ENCODE data around the gene C14orf180. TPM values are rescaled to one million over a fixed set of nuclear protein-coding genes. Genes with fewer than 3 reads are reported as not detected.

Gene C14orf180
- polyA plus RNA-seq, 3 donors, result not detected

DNA sequence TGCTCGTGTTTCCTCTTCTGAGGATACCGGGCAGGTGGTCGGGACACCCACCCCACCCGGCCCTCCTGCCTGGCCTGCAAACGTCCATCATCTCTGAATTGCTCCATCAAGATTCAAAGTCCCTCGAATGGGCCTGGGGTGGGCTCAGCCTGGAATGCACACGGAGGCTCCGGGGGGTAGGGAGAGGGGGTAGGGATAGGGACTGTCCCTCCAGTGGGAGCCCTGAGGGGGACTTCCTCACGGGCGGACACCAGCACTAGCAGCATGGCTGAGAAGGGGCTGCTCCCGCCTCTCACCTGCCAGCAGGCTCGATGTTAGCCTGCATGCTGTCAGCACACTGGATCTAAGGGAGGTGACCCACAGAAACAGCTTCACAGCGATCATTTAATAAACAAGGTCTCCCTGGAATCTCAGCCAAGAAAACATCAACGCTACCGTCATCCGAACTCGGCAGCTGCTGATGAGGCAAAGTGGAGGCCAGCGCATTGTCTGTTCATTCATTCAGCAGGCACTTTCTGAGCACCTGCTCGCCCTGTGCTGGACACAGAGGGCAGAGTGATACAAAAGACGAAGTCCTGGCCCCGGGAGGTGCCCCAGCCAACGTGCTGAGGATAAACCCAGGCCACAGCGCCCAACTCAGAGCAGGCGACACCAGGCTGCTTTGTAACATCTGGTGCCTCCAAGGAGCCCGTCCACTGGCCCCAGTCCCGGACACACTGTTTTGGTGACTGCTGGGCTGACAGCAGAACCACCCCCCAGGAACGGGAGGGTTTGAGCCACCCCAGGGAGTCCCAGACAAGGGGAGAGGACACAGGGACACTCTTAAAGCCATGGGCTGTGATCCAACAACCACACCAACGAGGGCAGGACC is 18.7 kb downstream of the C14orf180 start:
- TF ChIP-seq, protein P1, sequence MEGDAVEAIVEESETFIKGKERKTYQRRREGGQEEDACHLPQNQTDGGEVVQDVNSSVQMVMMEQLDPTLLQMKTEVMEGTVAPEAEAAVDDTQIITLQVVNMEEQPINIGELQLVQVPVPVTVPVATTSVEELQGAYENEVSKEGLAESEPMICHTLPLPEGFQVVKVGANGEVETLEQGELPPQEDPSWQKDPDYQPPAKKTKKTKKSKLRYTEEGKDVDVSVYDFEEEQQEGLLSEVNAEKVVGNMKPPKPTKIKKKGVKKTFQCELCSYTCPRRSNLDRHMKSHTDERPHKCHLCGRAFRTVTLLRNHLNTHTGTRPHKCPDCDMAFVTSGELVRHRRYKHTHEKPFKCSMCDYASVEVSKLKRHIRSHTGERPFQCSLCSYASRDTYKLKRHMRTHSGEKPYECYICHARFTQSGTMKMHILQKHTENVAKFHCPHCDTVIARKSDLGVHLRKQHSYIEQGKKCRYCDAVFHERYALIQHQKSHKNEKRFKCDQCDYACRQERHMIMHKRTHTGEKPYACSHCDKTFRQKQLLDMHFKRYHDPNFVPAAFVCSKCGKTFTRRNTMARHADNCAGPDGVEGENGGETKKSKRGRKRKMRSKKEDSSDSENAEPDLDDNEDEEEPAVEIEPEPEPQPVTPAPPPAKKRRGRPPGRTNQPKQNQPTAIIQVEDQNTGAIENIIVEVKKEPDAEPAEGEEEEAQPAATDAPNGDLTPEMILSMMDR (IDR thresholded peaks at IDR 0.05), result no peak
- 87% methylated on average over 22 of the region's 28 CpGs for WGBS (ENCODE audit: insufficient coverage)
- H3K4me3 ChIP-seq (replicated peaks in 1 of 3; ENCODE audit: low read depth in 2 of 3, low read length in 3 of 3), result no peak overlapping the region
- H3K9ac ChIP-seq (ENCODE audit: insufficient read depth, low read length, poor library complexity, severe bottlenecking), result no peak overlapping the region
- H3K4me3 Mint-ChIP-seq, result no peak overlapping the region
- no peaks in the 10 kb centered on the region for H3K9me3 ChIP-seq (replicated peaks in 1 of 2; ENCODE audit: control insufficient read depth in 1 of 2, insufficient read depth in 1 of 2, low read length in 2 of 2)
- H3K27ac ChIP-seq (ENCODE audit: low read depth in 1 of 2, low read length in 2 of 2), result no peak overlapping the region
- H2AFZ ChIP-seq (ENCODE audit: insufficient read depth, low read depth, low read length, poor library complexity, severe bottlenecking), result no peak overlapping the region
- no peaks in the 10 kb centered on the region for H4K20me1 ChIP-seq (ENCODE audit: insufficient read depth, low read length)
- no peaks in the 10 kb centered on the region for H3K9me3 Mint-ChIP-seq
- H3K36me3 Mint-ChIP-seq, result no peaks in the 10 kb centered on the region
- no peak overlapping the region for H3K27ac Mint-ChIP-seq
- intact Hi-C loops (cut with micrococcal nuclease), result no loop called here
- DNase-seq, result no peak
- peaks cover 7 to 12% (median 10%) of the 10 kb centered on the region in 3 donors for H3K27me3 Mint-ChIP-seq (ENCODE audit: low read depth in 3 of 3)
- H3K4me2 ChIP-seq (replicated peaks; ENCODE audit: extremely low read depth, low read length, poor library complexity, severe bottlenecking), result no peak overlapping the region
- no peaks in the 10 kb centered on the region for H3K27me3 ChIP-seq (ENCODE audit: control insufficient read depth in 2 of 2, insufficient read depth in 2 of 2, low read length in 2 of 2)
- no peaks in the 10 kb centered on the region for H3K4me1 ChIP-seq (ENCODE audit: control insufficient read depth in 1 of 2, insufficient read depth in 2 of 2, low read length in 2 of 2)
- H3K79me2 ChIP-seq (ENCODE audit: insufficient read depth, low read length), result no peaks in the 10 kb centered on the region
- H3K4me1 Mint-ChIP-seq, result no peaks in the 10 kb centered on the region
- no peaks in the 10 kb centered on the region for H3K36me3 ChIP-seq (replicated peaks in 1 of 2; ENCODE audit: control insufficient read depth in 1 of 2, insufficient read depth in 2 of 2, low read length in 2 of 2)

DNA sequence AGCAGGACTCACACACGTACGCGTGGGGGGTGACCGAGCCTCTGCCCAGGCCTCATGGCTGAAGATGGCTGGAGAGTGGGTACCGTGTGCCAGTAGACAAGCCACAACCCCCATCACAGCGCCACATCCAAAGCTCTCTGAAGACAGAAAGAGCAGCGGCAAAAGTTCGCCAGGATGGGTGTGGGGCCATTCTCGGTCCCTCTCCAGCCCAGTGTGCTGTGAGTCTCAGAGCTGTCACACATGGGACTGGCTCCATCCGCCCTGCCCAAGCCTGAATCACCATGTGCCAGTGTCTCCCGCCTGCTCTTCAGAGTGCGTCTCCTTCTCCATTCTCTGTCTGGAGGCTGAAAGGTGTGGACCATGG is 19.3 kb downstream of the C14orf180 start:
- Histone ChIP-seq H3K4me2 (replicated peaks; ENCODE audit: extremely low read depth, low read length, poor library complexity, severe bottlenecking) (no peak overlapping the region), H2AFZ (ENCODE audit: insufficient read depth, low read depth, low read length, poor library complexity, severe bottlenecking) (no peak overlapping the region), H3K36me3 (replicated peaks in 1 of 2; ENCODE audit: control insufficient read depth in 1 of 2, insufficient read depth in 2 of 2, low read length in 2 of 2) (no peaks in the 10 kb centered on the region), H3K4me1 (ENCODE audit: control insufficient read depth in 1 of 2, insufficient read depth in 2 of 2, low read length in 2 of 2) (no peaks in the 10 kb centered on the region), H3K79me2 (ENCODE audit: insufficient read depth, low read length) (no peaks in the 10 kb centered on the region), H3K27me3 (ENCODE audit: control insufficient read depth in 2 of 2, insufficient read depth in 2 of 2, low read length in 2 of 2) (peaks cover 0 to 4% of the 10 kb centered on the region in 2 donors), H3K9ac (ENCODE audit: insufficient read depth, low read length, poor library complexity, severe bottlenecking) (no peak overlapping the region), H3K9me3 (replicated peaks in 1 of 2; ENCODE audit: control insufficient read depth in 1 of 2, insufficient read depth in 1 of 2, low read length in 2 of 2) (no peaks in the 10 kb centered on the region), H3K4me3 (replicated peaks in 1 of 3; ENCODE audit: low read depth in 2 of 3, low read length in 3 of 3) (no peak overlapping the region), H3K27ac (ENCODE audit: low read depth in 1 of 2, low read length in 2 of 2) (no peak overlapping the region), H4K20me1 (ENCODE audit: insufficient read depth, low read length) (no peaks in the 10 kb centered on the region)
- WGBS (ENCODE audit: insufficient coverage), result 95% methylated on average over 8 of the region's 12 CpGs
- TF ChIP-seq, protein P1 (IDR thresholded peaks at IDR 0.05), result no peak
- H3K27me3 Mint-ChIP-seq (ENCODE audit: low read depth in 3 of 3), result peaks cover 9 to 18% (median 16%) of the 10 kb centered on the region in 3 donors
- H3K36me3 Mint-ChIP-seq, result no peaks in the 10 kb centered on the region
- H3K9me3 Mint-ChIP-seq, result peaks cover 0 to under 1% (median 0%) of the 10 kb centered on the region in 7 donors
- no peak overlapping the region for H3K4me3 Mint-ChIP-seq
- no peak overlapping the region for H3K27ac Mint-ChIP-seq
- DNase-seq, result no peak
- intact Hi-C loops (cut with micrococcal nuclease), result no loop called here
- no peaks in the 10 kb centered on the region for H3K4me1 Mint-ChIP-seq

All from CD14-positive monocyte (primary cell).